ENCODE data around the gene SPINK1. TPM values are rescaled to one million over a fixed set of nuclear protein-coding genes. Genes with fewer than 3 reads are reported as not detected.

Gene SPINK1
- total and polyA plus RNA-seq, 7 donors = 4.6 to 537 (median 224) TPM; not detected in 3

- WGBS, 2 donors = 64 to 68% methylated on average over 4 of the region's 4 CpGs
- H3K27me3 ChIP-seq = no peaks in the 10 kb centered on the region
- no peak for DNase-seq
- H3K4me1 ChIP-seq = peaks cover 0 to under 1% (median under 1%) of the 10 kb centered on the region in 4 donors
- intact Hi-C loops (cut with DNase I) = no loop called here
- TF ChIP-seq CTCF (IDR thresholded peaks at IDR 0.05) = no peak
- TF ChIP-seq POLR2AphosphoS5 (IDR thresholded peaks at IDR 0.05) = no peak
- TF ChIP-seq EP300 (IDR thresholded peaks at IDR 0.05) = no peak
- TF ChIP-seq POLR2A (IDR thresholded peaks at IDR 0.05) = no peak
- no peak overlapping the region for H3K27ac ChIP-seq
- no peaks in the 10 kb centered on the region for H3K36me3 ChIP-seq
- no peak overlapping the region for H3K4me3 ChIP-seq
- H3K9me3 ChIP-seq = no peaks in the 10 kb centered on the region
These were observed 37.6 kb upstream of the SPINK1 start for GRCh38 chr5:147869112-147869511.

- Histone ChIP-seq H3K4me3 (no peak overlapping the region), H3K27ac (no peak overlapping the region), H3K36me3 (no peaks in the 10 kb centered on the region), H3K27me3 (no peaks in the 10 kb centered on the region), H3K9me3 (no peaks in the 10 kb centered on the region), H3K4me1 (peaks cover 0 to 12% (median 3%) of the 10 kb centered on the region in 4 donors)
- DNase-seq = no peak
- 9 to 35% methylated on average over 3 of the region's 3 CpGs for WGBS, 2 donors
- intact Hi-C loops (cut with DNase I) = no loop called here
- TF ChIP-seq POLR2AphosphoS5 (IDR thresholded peaks at IDR 0.05) = no peak
- no peak for TF ChIP-seq POLR2A (IDR thresholded peaks at IDR 0.05)
- TF ChIP-seq EP300 (IDR thresholded peaks at IDR 0.05) = no peak
- no peak for TF ChIP-seq CTCF (IDR thresholded peaks at IDR 0.05)
These were observed 32.1 kb upstream of the SPINK1 start for GRCh38 chr5:147863454-147864158.

GRCh38 chr5:147860641-147861025, 29.2 kb upstream of the SPINK1 start:
- Histone ChIP-seq H3K36me3 (no peaks in the 10 kb centered on the region), H3K9me3 (no peaks in the 10 kb centered on the region), H3K4me3 (no peak overlapping the region), H3K4me1 (peaks cover 0 to 12% (median 3%) of the 10 kb centered on the region in 4 donors), H3K27ac (no peak overlapping the region), H3K27me3 (no peaks in the 10 kb centered on the region)
- DNase-seq = no peak
- intact Hi-C loops (cut with DNase I) = no loop called here
- TF ChIP-seq EP300 (IDR thresholded peaks at IDR 0.05) (no peak), POLR2A (IDR thresholded peaks at IDR 0.05) (no peak), CTCF (IDR thresholded peaks at IDR 0.05) (no peak), POLR2AphosphoS5 (IDR thresholded peaks at IDR 0.05) (no peak)
- 15 to 64% methylated on average over 1 of the region's 1 CpG for whole genome bisulfite sequencing, 2 donors

- TF ChIP-seq POLR2A (IDR thresholded peaks at IDR 0.05) = no peak
- TF ChIP-seq EP300 (IDR thresholded peaks at IDR 0.05) = no peak
- no peak for TF ChIP-seq CTCF (IDR thresholded peaks at IDR 0.05)
- TF ChIP-seq POLR2AphosphoS5 (IDR thresholded peaks at IDR 0.05) = no peak
- H3K9me3 ChIP-seq = no peaks in the 10 kb centered on the region
- no peaks in the 10 kb centered on the region for H3K36me3 ChIP-seq
- intact Hi-C loops (cut with DNase I) = no loop called here
- 40 to 77% methylated on average over 3 of the region's 3 CpGs for WGBS, 2 donors
- peaks cover 0 to 12% (median 3%) of the 10 kb centered on the region in 4 donors for H3K4me1 ChIP-seq
- H3K27me3 ChIP-seq = no peaks in the 10 kb centered on the region
- no peak overlapping the region for H3K27ac ChIP-seq
- DNase-seq = no peak
- H3K4me3 ChIP-seq = no peak overlapping the region
These were observed 28.6 kb upstream of the SPINK1 start for GRCh38 chr5:147859962-147860640.
